ENCODE measurements around the gene ASF1B. TPM values are rescaled to one million over a fixed set of nuclear protein-coding genes. Genes with fewer than 3 reads are reported as not detected.

The ASF1B gene
- total and polyA plus RNA-seq, 4 donors: 2.4 to 5.9 (median 3.8) TPM

GRCh38 chr19:14120497-14120780 is 15.9 kb downstream of the ASF1B start:
- TF ChIP-seq CTCF (IDR thresholded peaks at IDR 0.05; ENCODE audit: control extremely low read depth, extremely low read depth): no peak
- H3K9ac ChIP-seq (ENCODE audit: insufficient read depth in 1 of 2, low read length in 2 of 2): no peak overlapping the region
- DNase-seq: no peak

GRCh38 chr19:14119644-14120496 is 16.5 kb downstream of the ASF1B start:
- ATAC-seq (ENCODE audit: insufficient read depth, low FRiP score) (no peak), DNase-seq (no peak)
- TF ChIP-seq CTCF (IDR thresholded peaks at IDR 0.05; ENCODE audit: control extremely low read depth, extremely low read depth): no peak
- Histone ChIP-seq H3K4me1 (ENCODE audit: control insufficient read depth in 5 of 5, insufficient read depth in 5 of 5, low read length in 5 of 5) (peaks cover 5 to 29% (median 17%) of the 10 kb centered on the region in 5 donors), H3K4me3 (no peak overlapping the region), H3K9ac (ENCODE audit: insufficient read depth in 1 of 2, low read length in 2 of 2) (no peak overlapping the region), H3K27ac (ENCODE audit: low read depth in 1 of 2, low read length in 1 of 2) (peak overlapping the region; percentile 95), H3K27me3 (ENCODE audit: control insufficient read depth in 3 of 3, insufficient read depth in 3 of 3, low read length in 2 of 3) (no peaks in the 10 kb centered on the region), H3K9me3 (ENCODE audit: control insufficient read depth in 4 of 4, insufficient read depth in 3 of 4, low read length in 3 of 4) (no peaks in the 10 kb centered on the region), H3K36me3 (ENCODE audit: control insufficient read depth in 4 of 4, insufficient read depth in 4 of 4, low read length in 4 of 4) (peaks cover 0 to 5% (median 0%) of the 10 kb centered on the region in 4 donors)
- WGBS, 2 donors: 86 to 94% methylated on average over 7 of the region's 7 CpGs

More at GRCh38 chr19:14120497-14120780, 15.9 kb downstream of the ASF1B start:
- Histone ChIP-seq H3K27ac (ENCODE audit: low read depth in 1 of 2, low read length in 1 of 2) (peak overlapping the region in 1 of 2 donors; percentile 9), H3K9me3 (ENCODE audit: control insufficient read depth in 4 of 4, insufficient read depth in 3 of 4, low read length in 3 of 4) (no peaks in the 10 kb centered on the region), H3K4me3 (no peak overlapping the region), H3K27me3 (ENCODE audit: control insufficient read depth in 3 of 3, insufficient read depth in 3 of 3, low read length in 2 of 3) (no peaks in the 10 kb centered on the region), H3K4me1 (ENCODE audit: control insufficient read depth in 5 of 5, insufficient read depth in 5 of 5, low read length in 5 of 5) (peaks cover 4 to 29% (median 16%) of the 10 kb centered on the region in 5 donors), H3K36me3 (ENCODE audit: control insufficient read depth in 4 of 4, insufficient read depth in 4 of 4, low read length in 4 of 4) (peaks cover 0 to 3% (median 0%) of the 10 kb centered on the region in 4 donors)
- ATAC-seq (ENCODE audit: insufficient read depth, low FRiP score): no peak
- WGBS, 2 donors: 94% methylated on average over 7 of the region's 7 CpGs

- WGBS, 2 donors: 24 to 37% methylated on average over 3 of the region's 3 CpGs
- DNase-seq (no peak), ATAC-seq (ENCODE audit: insufficient read depth, low FRiP score) (no peak)
- Histone ChIP-seq H3K27ac (ENCODE audit: low read depth in 1 of 2, low read length in 1 of 2) (peak overlapping the region; percentile 95), H3K36me3 (ENCODE audit: control insufficient read depth in 4 of 4, insufficient read depth in 4 of 4, low read length in 4 of 4) (peaks cover 0 to 2% (median 0%) of the 10 kb centered on the region in 4 donors), H3K9ac (ENCODE audit: insufficient read depth in 1 of 2, low read length in 2 of 2) (peak overlapping the region in 1 of 2 donors; percentile 67), H3K4me3 (no peak overlapping the region), H3K9me3 (ENCODE audit: control insufficient read depth in 4 of 4, insufficient read depth in 3 of 4, low read length in 3 of 4) (no peaks in the 10 kb centered on the region), H3K27me3 (ENCODE audit: control insufficient read depth in 3 of 3, insufficient read depth in 3 of 3, low read length in 2 of 3) (no peaks in the 10 kb centered on the region), H3K4me1 (ENCODE audit: control insufficient read depth in 5 of 5, insufficient read depth in 5 of 5, low read length in 5 of 5) (peaks cover 5 to 31% (median 17%) of the 10 kb centered on the region in 5 donors)
- TF ChIP-seq CTCF (IDR thresholded peaks at IDR 0.05; ENCODE audit: control extremely low read depth, extremely low read depth): no peak
Observed at GRCh38 chr19:14119146-14119545, 17.2 kb downstream of the ASF1B start.

All from lung (tissue), 12 donors.